ENCODE data around the gene C6orf89. TPM values are rescaled to one million over a fixed set of nuclear protein-coding genes. Genes with fewer than 3 reads are reported as not detected.
A peak's percentile ranks its signal among the peaks of the same experiment; 100 is the strongest.

C6orf89 gene
- total and polyA plus RNA-seq, 8 donors: 11.6 to 39.2 (median 30.6) TPM

GRCh38 chr6:36970892-36971842 lies 85.4 kb downstream of the C6orf89 start:
- Histone ChIP-seq H3K27ac (no peak overlapping the region), H3K36me3 (peaks cover 18 to 80% (median 56%) of the 10 kb centered on the region in 3 donors), H3K4me3 (no peak overlapping the region), H3K9me3 (no peaks in the 10 kb centered on the region), H3K4me1 (no peaks in the 10 kb centered on the region), H3K27me3 (no peaks in the 10 kb centered on the region)
- WGBS, 2 donors: 88% methylated on average over 16 to 17 of the region's 17 CpGs
- FAIRE-seq (no peak), ATAC-seq (peak in 1 of 4 donors; percentile 8), DNase-seq (peak in 1 of 6 donors; percentile 67)
- intact Hi-C loops (cut with DNase I): loop anchor here in 1 of 3 donors (10.0 kb wide), 1 partner anchor 66 kb away; no protein-coding TSS in a partner anchor
- TF ChIP-seq, protein P1, sequence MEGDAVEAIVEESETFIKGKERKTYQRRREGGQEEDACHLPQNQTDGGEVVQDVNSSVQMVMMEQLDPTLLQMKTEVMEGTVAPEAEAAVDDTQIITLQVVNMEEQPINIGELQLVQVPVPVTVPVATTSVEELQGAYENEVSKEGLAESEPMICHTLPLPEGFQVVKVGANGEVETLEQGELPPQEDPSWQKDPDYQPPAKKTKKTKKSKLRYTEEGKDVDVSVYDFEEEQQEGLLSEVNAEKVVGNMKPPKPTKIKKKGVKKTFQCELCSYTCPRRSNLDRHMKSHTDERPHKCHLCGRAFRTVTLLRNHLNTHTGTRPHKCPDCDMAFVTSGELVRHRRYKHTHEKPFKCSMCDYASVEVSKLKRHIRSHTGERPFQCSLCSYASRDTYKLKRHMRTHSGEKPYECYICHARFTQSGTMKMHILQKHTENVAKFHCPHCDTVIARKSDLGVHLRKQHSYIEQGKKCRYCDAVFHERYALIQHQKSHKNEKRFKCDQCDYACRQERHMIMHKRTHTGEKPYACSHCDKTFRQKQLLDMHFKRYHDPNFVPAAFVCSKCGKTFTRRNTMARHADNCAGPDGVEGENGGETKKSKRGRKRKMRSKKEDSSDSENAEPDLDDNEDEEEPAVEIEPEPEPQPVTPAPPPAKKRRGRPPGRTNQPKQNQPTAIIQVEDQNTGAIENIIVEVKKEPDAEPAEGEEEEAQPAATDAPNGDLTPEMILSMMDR (IDR thresholded peaks at IDR 0.05): no peak

- FAIRE-seq: no peak
- no peak overlapping the region for H3K4me3 ChIP-seq
- H3K36me3 ChIP-seq: peaks cover 18 to 90% (median 65%) of the 10 kb centered on the region in 3 donors
- intact Hi-C loops (cut with DNase I): loop anchor here in 1 of 3 donors (10.0 kb wide), 1 partner anchor 67 kb away; no protein-coding TSS in a partner anchor
- H3K27ac ChIP-seq: no peak overlapping the region
- DNase-seq: no peak
- no peak for ATAC-seq
- H3K9me3 ChIP-seq: no peaks in the 10 kb centered on the region
- WGBS, 2 donors: 79 to 84% methylated on average over 14 of the region's 14 CpGs
- H3K27me3 ChIP-seq: no peaks in the 10 kb centered on the region
- TF ChIP-seq, protein P1 (IDR thresholded peaks at IDR 0.05): no peak
- no peaks in the 10 kb centered on the region for H3K4me1 ChIP-seq
Measured at GRCh38 chr6:36971921-36972673, 86.3 kb downstream of the C6orf89 start.

GRCh38 chr6:36973190-36973589 lies 87.4 kb downstream of the C6orf89 start:
- peaks cover 18 to 97% (median 64%) of the 10 kb centered on the region in 3 donors for H3K36me3 ChIP-seq
- H3K9me3 ChIP-seq: no peaks in the 10 kb centered on the region
- no peak for ATAC-seq
- TF ChIP-seq, protein P1 (IDR thresholded peaks at IDR 0.05): no peak
- no peak overlapping the region for H3K27ac ChIP-seq
- H3K4me1 ChIP-seq: no peaks in the 10 kb centered on the region
- no peak for DNase-seq
- no peaks in the 10 kb centered on the region for H3K27me3 ChIP-seq
- 89 to 98% methylated on average over 1 of the region's 1 CpG for WGBS, 2 donors
- FAIRE-seq: no peak
- no peak overlapping the region for H3K4me3 ChIP-seq
- intact Hi-C loops (cut with DNase I): loop anchor here in 1 of 3 donors (10.0 kb wide), 1 partner anchor 68 kb away; no protein-coding TSS in a partner anchor

- H3K36me3 ChIP-seq: peaks cover 18 to 92% (median 59%) of the 10 kb centered on the region in 3 donors
- no peaks in the 10 kb centered on the region for H3K27me3 ChIP-seq
- DNase-seq (no peak), ATAC-seq (no peak), FAIRE-seq (no peak)
- H3K4me1 ChIP-seq: no peaks in the 10 kb centered on the region
- H3K9me3 ChIP-seq: no peaks in the 10 kb centered on the region
- TF ChIP-seq, protein P1 (IDR thresholded peaks at IDR 0.05): no peak
- intact Hi-C loops (cut with DNase I): loop anchor here in 1 of 3 donors (10.0 kb wide), 1 partner anchor 69 kb away; no protein-coding TSS in a partner anchor
- WGBS, 2 donors: 95% methylated on average over 4 of the region's 4 CpGs
- H3K4me3 ChIP-seq: no peak overlapping the region
- no peak overlapping the region for H3K27ac ChIP-seq
Measured at GRCh38 chr6:36973647-36974046, 87.9 kb downstream of the C6orf89 start.

All from pancreas (tissue), 10 donors.